ENCODE results near the gene NR4A1. TPM values are rescaled to one million over a fixed set of nuclear protein-coding genes. Genes with fewer than 3 reads are reported as not detected.

Gene NR4A1
- total RNA-seq, 1 donor from 2014 or later: 21.7 TPM

GRCh38 chr12:52054231-52054832 lies 3.1 kb downstream of the NR4A1 start:
- no peak for DNase-seq (ENCODE audit: low spot score, unreplicated experiment)
- peaks cover 1% of the 10 kb centered on the region for H3K36me3 Mint-ChIP-seq (ENCODE audit: insufficient read depth)
- H3K27ac Mint-ChIP-seq: no peak overlapping the region
- peaks cover 26% of the 10 kb centered on the region for H3K4me1 Mint-ChIP-seq (ENCODE audit: low read depth)
- H3K27me3 Mint-ChIP-seq: peaks cover 2% of the 10 kb centered on the region
- no peaks in the 10 kb centered on the region for H3K9me3 Mint-ChIP-seq (ENCODE audit: low read depth)
- TF ChIP-seq CTCF (IDR thresholded peaks at IDR 0.05; ENCODE audit: unreplicated experiment): no peak
- no peak overlapping the region for H3K4me3 Mint-ChIP-seq (ENCODE audit: low read depth)

- Mint-ChIP-seq H3K27me3 (no peaks in the 10 kb centered on the region), H3K36me3 (ENCODE audit: insufficient read depth) (peaks cover 1% of the 10 kb centered on the region), H3K27ac (no peak overlapping the region), H3K9me3 (ENCODE audit: low read depth) (no peaks in the 10 kb centered on the region), H3K4me1 (ENCODE audit: low read depth) (peaks cover 19% of the 10 kb centered on the region), H3K4me3 (ENCODE audit: low read depth) (no peak overlapping the region)
- DNase-seq (ENCODE audit: low spot score, unreplicated experiment): no peak
- TF ChIP-seq CTCF (IDR thresholded peaks at IDR 0.05; ENCODE audit: unreplicated experiment): no peak
These were observed 3.8 kb downstream of the NR4A1 start for GRCh38 chr12:52054833-52055730.

DNA sequence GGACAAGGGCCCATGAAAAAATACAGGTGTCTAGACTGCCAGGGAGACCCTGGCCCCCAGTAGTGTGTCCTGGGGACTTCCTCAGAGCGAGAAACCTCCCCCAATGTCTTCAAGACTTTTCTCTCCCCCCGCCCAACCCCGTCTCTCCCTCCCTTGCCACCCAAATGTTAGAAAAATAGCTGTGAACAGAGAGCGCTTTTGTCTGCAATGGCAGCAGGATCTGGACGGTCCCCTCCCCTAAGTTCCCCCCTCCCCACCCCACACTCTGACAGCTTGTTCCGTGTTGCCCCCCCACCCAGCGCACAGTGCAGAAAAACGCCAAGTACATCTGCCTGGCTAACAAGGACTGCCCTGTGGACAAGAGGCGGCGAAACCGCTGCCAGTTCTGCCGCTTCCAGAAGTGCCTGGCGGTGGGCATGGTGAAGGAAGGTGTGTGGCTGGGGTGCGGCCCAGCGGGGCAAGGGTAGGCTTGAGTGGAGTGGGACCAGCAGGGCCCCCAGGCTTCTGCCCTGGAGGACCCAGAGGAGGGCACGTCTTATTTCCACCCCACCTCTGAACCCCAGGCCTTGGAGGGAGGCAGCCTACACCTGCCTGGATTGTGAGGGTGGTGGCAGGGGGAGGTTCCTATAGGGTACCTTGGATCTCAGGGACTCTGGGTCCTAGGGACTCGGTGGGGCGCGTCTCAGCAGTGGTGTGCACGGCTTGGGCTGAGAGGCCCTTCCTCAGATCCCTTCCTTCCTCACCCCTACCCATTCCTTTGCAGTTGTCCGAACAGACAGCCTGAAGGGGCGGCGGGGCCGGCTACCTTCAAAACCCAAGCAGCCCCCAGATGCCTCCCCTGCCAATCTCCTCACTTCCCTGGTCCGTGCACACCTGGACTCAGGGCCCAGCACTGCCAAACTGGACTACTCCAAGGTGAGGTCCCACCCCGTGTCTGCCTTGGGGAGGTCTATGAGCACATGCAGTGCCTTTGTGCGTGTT lies 4.8 kb downstream of the NR4A1 start:
- TF ChIP-seq CTCF (IDR thresholded peaks at IDR 0.05; ENCODE audit: unreplicated experiment): no peak
- Mint-ChIP-seq H3K27ac (no peak overlapping the region), H3K36me3 (ENCODE audit: insufficient read depth) (peaks cover 1% of the 10 kb centered on the region), H3K9me3 (ENCODE audit: low read depth) (no peaks in the 10 kb centered on the region), H3K4me1 (ENCODE audit: low read depth) (peaks cover 15% of the 10 kb centered on the region), H3K27me3 (no peaks in the 10 kb centered on the region), H3K4me3 (ENCODE audit: low read depth) (no peak overlapping the region)
- no peak for DNase-seq (ENCODE audit: low spot score, unreplicated experiment)

- Mint-ChIP-seq H3K4me1 (ENCODE audit: low read depth) (peaks cover 8% of the 10 kb centered on the region), H3K9me3 (ENCODE audit: low read depth) (no peaks in the 10 kb centered on the region), H3K27me3 (no peaks in the 10 kb centered on the region), H3K4me3 (ENCODE audit: low read depth) (no peak overlapping the region), H3K36me3 (ENCODE audit: insufficient read depth) (peaks cover under 1% of the 10 kb centered on the region), H3K27ac (no peak overlapping the region)
- no peak for TF ChIP-seq CTCF (IDR thresholded peaks at IDR 0.05; ENCODE audit: unreplicated experiment)
- DNase-seq (ENCODE audit: low spot score, unreplicated experiment): no peak
These were observed 5.8 kb downstream of the NR4A1 start for GRCh38 chr12:52056801-52057637.

All from progenitor cell of endocrine pancreas (in vitro differentiated cells).